HG02943 (cell line): ENCODE results near the gene PDE11A.
"Not testable (repeated sequence)": the region's sequence is repeated elsewhere in the genome, so short reads cannot be mapped to it uniquely, and the experiment has no call there.

ENCODE experiments used
- ATAC-seq: cut with Tn5 transposase; IDR thresholded peaks from one replicate; pipeline ENCODE4 v1.9.1; 2021; ENCODE audit warnings: mild to moderate bottlenecking, low read depth, moderate library complexity; ENCODE audit not compliant: unreplicated experiment

The PDE11A gene

GRCh38 chr2:178075006-178075326 lies 2.4 kb upstream of the PDE11A start:
- no peak for ATAC-seq

GRCh38 chr2:178074123-178075005 lies 1.8 kb upstream of the PDE11A start:
- ATAC-seq = no peak

GRCh38 chr2:178072000-178072382 lies 586 bp downstream of the PDE11A start:
- ATAC-seq = no peak

GRCh38 chr2:178070824-178071223 lies 1.8 kb downstream of the PDE11A start:
- no peak for ATAC-seq

GRCh38 chr2:178069551-178069950 lies 3.0 kb downstream of the PDE11A start:
- ATAC-seq = no peak

- no peak for ATAC-seq
These were observed 3.6 kb downstream of the PDE11A start for GRCh38 chr2:178068823-178069454.

GRCh38 chr2:178066890-178067669 lies 5.5 kb downstream of the PDE11A start:
- ATAC-seq = no peak

- no peak for ATAC-seq
These were observed 6.3 kb downstream of the PDE11A start for GRCh38 chr2:178066324-178066723.

- no peak for ATAC-seq
These were observed 12.9 kb downstream of the PDE11A start for GRCh38 chr2:178059681-178060080.

GRCh38 chr2:178059111-178059510 lies 13.5 kb downstream of the PDE11A start:
- ATAC-seq = no peak

GRCh38 chr2:178057179-178057680 lies 15.3 kb downstream of the PDE11A start:
- no peak for ATAC-seq

GRCh38 chr2:178056345-178056744 lies 16.2 kb downstream of the PDE11A start:
- no peak for ATAC-seq

- ATAC-seq = not testable (repeated sequence)
These were observed 21.3 kb downstream of the PDE11A start for GRCh38 chr2:178051257-178051656.

- no peak for ATAC-seq
These were observed 25.2 kb downstream of the PDE11A start for GRCh38 chr2:178047391-178047790.

GRCh38 chr2:178044836-178045235 lies 27.7 kb downstream of the PDE11A start:
- no peak for ATAC-seq

GRCh38 chr2:178043266-178043665 lies 29.3 kb downstream of the PDE11A start:
- ATAC-seq = no peak

GRCh38 chr2:178033583-178033982 lies 39.0 kb downstream of the PDE11A start:
- ATAC-seq = not testable (repeated sequence)

- ATAC-seq = no peak
These were observed 43.2 kb downstream of the PDE11A start for GRCh38 chr2:178029342-178029741.

- ATAC-seq = no peak
These were observed 46.9 kb downstream of the PDE11A start for GRCh38 chr2:178025551-178026185.

GRCh38 chr2:178018141-178018540 lies 54.4 kb downstream of the PDE11A start:
- ATAC-seq = no peak

GRCh38 chr2:178016612-178017011 lies 56.0 kb downstream of the PDE11A start:
- no peak for ATAC-seq
